NAMALWA (cell line): ENCODE results near the gene DUSP28.

Source experiments
- DNase-seq: peaks from one replicate; pipeline ENCODE4 v3.0.0-alpha.2; 2015; ENCODE audit warnings: low spot score

Gene DUSP28, protein sequence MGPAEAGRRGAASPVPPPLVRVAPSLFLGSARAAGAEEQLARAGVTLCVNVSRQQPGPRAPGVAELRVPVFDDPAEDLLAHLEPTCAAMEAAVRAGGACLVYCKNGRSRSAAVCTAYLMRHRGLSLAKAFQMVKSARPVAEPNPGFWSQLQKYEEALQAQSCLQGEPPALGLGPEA

GRCh38 chr2:240560084-240560479 lies at the start of gene DUSP28:
TSS of gene DUSP28 (plus strand) at chr2:240560357. CDS start at chr2:240560685, 328 bp downstream.
- peak; percentile 84 for DNase-seq

- no peak for DNase-seq
Observed at GRCh38 chr2:240510513-240511210, 49.5 kb upstream of the DUSP28 start.

GRCh38 chr2:240511351-240512108 lies 48.6 kb upstream of the DUSP28 start:
- DNase-seq = no peak

DNA sequence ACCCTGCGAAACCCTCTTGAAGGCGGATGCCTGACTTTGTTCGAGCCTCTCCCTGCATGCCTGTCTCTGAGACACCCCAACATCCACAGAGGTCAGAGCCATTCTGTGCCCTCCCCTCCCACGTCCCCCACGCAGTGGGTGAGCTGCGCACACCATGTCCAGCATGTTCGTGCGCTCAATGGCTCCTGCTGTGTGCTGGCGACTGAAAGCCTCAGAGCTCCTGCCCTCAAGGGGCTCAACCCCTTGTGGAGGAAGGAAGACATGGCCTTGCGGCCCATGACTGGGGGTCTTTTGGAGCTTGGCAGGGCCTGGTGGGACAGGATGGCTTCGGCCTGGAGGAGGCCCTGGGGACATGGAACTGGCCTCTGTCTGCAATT lies 48.1 kb upstream of the DUSP28 start:
- no peak for DNase-seq

GRCh38 chr2:240512666-240513535 lies 47.3 kb upstream of the DUSP28 start:
- no peak for DNase-seq

DNA sequence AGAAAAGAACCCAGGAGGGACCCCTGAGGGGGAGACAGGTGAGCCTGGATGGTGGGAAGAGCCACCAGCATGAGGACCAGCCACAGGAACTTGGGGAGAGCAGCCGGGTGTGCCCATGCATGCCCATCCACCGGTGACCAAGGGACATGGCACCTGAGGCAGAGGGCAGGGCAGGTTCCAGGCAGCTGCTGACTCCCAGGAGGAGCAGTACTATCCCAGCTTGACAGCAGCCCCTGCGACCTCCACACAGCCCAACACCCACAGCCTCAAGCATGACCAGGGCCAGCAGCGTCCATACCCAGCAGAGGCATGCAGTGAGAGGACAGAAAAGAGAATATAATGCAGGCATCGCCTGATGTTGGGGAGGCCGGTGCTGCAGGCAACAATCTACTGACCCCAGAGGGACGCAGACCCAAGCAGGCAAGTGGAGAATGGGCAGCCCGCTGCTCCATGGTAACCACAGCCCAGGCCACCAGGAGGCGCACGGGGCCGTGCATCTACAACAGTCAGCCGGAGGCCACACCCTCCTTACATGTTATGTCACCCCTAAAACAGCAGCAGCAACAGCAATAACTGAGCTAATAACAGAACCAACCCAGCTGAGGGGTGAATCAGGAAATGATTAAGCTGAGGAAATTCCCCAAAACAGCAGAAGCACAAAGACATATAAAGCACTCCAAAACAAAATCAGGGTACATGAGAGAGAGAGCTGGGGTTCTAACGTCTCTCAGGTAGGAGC lies 46.4 kb upstream of the DUSP28 start:
- DNase-seq = peak; percentile 82

DNA sequence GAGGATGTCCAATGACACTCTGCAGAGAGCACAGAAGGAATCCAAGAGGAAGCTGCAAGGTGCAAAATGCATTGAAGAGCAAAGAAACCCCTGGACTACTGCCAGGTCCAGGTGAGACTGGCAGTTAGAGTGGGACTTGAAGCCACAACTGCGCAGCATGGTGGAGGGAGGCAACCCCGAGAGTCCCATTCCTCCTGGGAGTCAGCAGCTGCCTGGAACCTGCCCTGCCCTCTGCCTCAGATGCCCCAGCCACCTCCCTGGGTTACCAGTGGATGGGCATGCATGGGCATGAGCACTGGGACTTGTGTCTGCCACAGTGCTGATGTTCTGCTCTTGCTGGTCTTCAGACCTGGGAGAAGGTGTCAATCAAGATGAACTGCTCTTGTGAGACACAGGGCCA lies 45.5 kb upstream of the DUSP28 start:
- DNase-seq = no peak

DNA sequence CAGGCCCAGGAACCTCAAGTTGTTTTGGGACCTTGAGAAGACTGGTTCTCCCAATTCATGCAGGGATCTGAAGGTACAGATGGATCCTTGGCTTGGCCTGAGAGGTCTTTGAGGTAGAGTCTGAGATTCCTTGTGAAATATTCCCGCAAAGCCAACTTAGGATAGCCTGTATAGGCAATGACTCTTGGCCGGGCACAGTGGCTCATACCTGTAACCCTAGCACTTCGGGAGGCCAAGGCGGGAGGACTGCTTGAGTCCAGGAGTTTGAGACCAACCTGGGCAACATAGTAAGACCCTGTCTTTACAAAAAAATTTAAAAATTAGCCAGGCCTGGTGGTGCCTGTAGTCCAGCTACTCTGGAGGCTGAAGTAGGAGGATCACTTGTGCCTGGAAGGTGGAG lies 42.8 kb upstream of the DUSP28 start:
- DNase-seq = no peak

- DNase-seq = no peak
Observed at GRCh38 chr2:240518981-240519380, 41.2 kb upstream of the DUSP28 start.

DNA sequence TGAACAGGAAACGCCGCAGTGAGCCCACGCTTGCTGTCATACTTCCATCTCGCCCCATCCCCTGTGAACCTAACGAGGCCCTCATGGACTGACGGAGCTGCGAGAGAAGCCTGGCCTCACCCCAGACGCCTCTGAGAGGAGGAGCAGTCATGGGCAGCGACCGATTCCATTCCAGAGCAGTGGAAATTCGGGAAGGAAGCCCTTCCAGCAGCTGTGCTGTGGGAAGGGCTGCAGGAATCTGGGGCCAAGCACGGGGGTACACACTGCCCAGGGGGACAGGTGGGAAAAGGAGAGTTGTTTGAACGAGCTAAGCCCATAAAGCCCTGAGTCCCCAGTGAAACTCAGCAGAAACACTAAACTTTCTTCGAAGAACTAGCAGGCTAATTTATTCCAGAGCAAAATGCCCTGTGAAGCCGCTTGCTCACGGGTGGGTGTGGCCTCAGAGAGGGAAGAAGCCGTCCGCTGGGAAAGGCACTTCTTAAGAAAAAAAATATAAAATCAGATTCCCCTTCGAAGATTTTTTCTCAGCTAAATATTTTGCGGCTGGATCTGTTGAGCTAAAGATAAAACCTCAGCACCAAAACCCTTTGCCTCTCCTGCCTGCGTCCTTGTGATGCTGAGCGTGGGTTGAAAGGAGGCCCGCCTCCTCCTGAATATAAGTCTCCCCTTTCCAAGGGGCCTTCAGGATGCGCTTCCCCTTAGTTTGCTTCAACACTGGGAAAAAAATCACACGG lies 40.6 kb upstream of the DUSP28 start:
- DNase-seq = no peak

DNA sequence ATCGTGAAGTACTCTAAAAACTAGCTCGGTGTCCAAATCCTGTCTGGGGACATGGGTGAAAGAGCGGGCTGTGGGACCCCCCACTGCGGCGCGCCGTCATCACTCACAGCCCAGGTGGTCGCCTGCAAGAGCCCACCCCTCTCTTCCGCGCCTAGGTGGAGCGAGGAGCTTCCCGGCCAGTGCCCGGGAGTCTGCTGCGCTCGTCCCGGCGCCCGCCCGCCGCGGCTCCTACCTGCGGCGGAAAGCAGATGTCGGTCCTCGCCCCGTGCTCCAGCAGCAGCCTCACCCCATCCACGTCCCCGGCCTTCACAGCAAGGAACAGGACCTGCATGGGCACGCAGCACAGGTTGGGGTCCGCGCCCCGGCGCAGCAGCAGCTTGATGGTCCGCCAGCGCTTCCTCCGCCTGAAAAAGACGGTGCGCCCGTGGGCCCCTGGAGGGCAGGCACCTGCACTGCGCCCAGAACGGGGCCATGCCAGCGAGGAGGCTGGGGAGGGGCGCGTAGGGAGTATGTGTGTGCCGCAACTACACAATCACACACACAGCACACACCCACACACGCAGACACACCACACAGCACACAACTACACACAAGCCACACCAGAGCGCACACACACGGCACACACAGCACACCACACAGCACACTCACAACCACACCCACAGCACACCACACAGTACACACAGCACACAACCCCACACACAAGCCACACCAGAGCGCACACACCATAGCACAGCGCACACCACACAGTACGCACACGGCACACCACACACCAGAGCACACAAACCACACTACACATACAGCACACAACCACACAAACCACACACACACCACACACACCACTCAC lies 39.8 kb upstream of the DUSP28 start:
- no peak for DNase-seq

DNA sequence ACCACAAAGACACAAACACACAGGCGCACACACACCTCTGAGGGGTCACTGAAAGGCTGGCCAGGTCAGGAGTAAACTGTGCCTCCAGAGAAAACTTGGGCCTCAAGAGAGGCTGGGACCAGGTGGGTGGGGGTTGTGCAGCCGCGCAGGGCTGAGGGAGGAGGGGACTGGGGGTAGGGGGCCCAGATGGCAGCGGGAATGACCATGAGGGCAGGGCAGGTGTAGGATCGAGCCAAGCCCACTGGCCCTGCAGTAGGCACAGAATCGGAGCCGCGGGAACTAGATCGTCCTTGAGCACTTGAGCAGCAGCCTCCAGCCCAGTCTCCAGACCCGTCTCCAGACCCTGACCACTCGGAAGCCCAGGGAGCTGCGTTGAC lies 39.2 kb upstream of the DUSP28 start:
- DNase-seq = no peak

GRCh38 chr2:240521885-240522284 lies 38.3 kb upstream of the DUSP28 start:
- peak; percentile 31 for DNase-seq

GRCh38 chr2:240522406-240522805 lies 37.8 kb upstream of the DUSP28 start:
- no peak for DNase-seq

GRCh38 chr2:240523451-240524281 lies 36.5 kb upstream of the DUSP28 start:
- no peak for DNase-seq

GRCh38 chr2:240524963-240525718 lies 35.0 kb upstream of the DUSP28 start:
- no peak for DNase-seq

- DNase-seq = no peak
Observed at GRCh38 chr2:240525802-240526201, 34.4 kb upstream of the DUSP28 start.

DNA sequence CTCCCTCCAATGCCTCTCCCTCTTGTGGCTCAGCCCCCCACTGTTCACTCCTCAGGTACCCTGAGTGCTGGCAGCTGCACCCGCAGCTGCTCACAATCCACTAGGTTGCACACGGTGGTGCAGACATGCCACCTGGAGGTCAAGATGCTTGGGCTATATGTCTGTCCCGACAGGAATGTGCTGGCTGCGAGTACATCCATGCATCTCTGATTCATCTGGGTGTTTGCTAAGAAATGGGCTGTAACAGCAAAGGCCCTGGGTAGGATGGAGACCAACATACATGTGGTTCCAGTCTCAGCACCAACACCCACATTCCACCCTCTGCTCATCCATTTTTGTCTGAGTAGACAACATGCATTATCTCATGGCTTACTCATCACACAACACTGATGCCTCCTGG lies 33.6 kb upstream of the DUSP28 start:
- DNase-seq = no peak
